Endothelial cell of umbilical vein (primary cell): Measurements from ENCODE around the gene ROCK2. TPM values are rescaled to one million over a fixed set of nuclear protein-coding genes. Genes with fewer than 3 reads are reported as not detected.

Experiments
- BruUV-seq: library from RNA; stranded (reverse); fragments of 400-500 nt; replicated peaks from 2 replicates; lab custom pipeline; 2021; lab: Mats Ljungman, UMichigan
- CTCF ChIA-PET: fragments of 300-600, 350-600 bp; sonication (Branson Sonifier 250); formaldehyde crosslinking; loops from one replicate; lab custom pipeline; 2021; ENCODE audit warnings: antibody characterized with exemption, inconsistent platforms; lab: Charles Lee
- POLR2A ChIA-PET: fragments of 300-600, 350-600 bp; sonication (Branson Sonifier 250); formaldehyde crosslinking; loops from one replicate; lab custom pipeline; 2021; ENCODE audit warnings: antibody characterized with exemption, inconsistent platforms; lab: Charles Lee
- DNase-seq: peaks from one replicate; pipeline ENCODE4 v3.0.0-alpha.2; 2011; ENCODE audit warnings: low read depth, low spot score
- FAIRE-seq: peaks from 2 replicates; lab custom pipeline; 2011; peaks lifted over from hg19 to GRCh38; lab: Jason Lieb, UNC
- H2AFZ ChIP-seq: 2 replicates; pipeline ENCODE4 v1.6.0; 2012; ENCODE audit warnings: low read depth, low read length, control low read depth, inconsistent platforms
- H3K27ac ChIP-seq: 2 replicates; pipeline ENCODE4 v1.5.1; 2011; ENCODE audit warnings: low read depth, mild to moderate bottlenecking, control low read depth, low read length, moderate library complexity; ENCODE audit not compliant: insufficient read depth
- H3K27me3 ChIP-seq, 2 experiments: 2 replicates each; pipeline versions ENCODE4 v1.6.0 to v1.6.1; 2011; ENCODE audit warnings: low read length in 2 of 2, mixed read lengths in 1 of 2; ENCODE audit not compliant: control insufficient read depth in 2 of 2, insufficient read depth in 2 of 2
- H3K36me3 ChIP-seq, 2 experiments: 2 replicates in 1 of 2; 3 replicates in 1 of 2; pipeline ENCODE4 v1.5.1; 2011; ENCODE audit warnings: low read length in 2 of 2, mild to moderate bottlenecking in 1 of 2, moderate library complexity in 1 of 2; ENCODE audit not compliant: control insufficient read depth in 2 of 2, insufficient read depth in 2 of 2; ENCODE audit errors: extremely low read depth in 1 of 2
- H3K4me1 ChIP-seq: 3 replicates; pipeline ENCODE4 v1.5.1; 2011; ENCODE audit warnings: mild to moderate bottlenecking, low read length; ENCODE audit not compliant: control insufficient read depth, insufficient read depth; ENCODE audit errors: extremely low read depth
- H3K4me2 ChIP-seq: 2 replicates; pipeline ENCODE4 v1.6.1; 2011; ENCODE audit warnings: low read length, control low read depth, mixed read lengths; ENCODE audit not compliant: insufficient read depth
- H3K4me3 ChIP-seq, 3 experiments: fragments of 200-600 bp in 1 of 3; sonication (generic), shearing (Covaris generic) in 1 of 3; replicated peaks in 1 of 3; 2 replicates each; pipeline ENCODE4 v1.5.1; 2011 to 2016; ENCODE audit warnings: control low read depth in 3 of 3, low read length in 3 of 3, mild to moderate bottlenecking in 2 of 3, inconsistent platforms in 1 of 3, low read depth in 1 of 3, moderate library complexity in 1 of 3; ENCODE audit not compliant: insufficient read depth in 1 of 3
- H3K79me2 ChIP-seq: 2 replicates; pipeline ENCODE4 v1.6.0; 2012; ENCODE audit warnings: low read length, inconsistent platforms; ENCODE audit not compliant: control insufficient read depth, insufficient read depth
- H3K9ac ChIP-seq: replicated peaks from 2 replicates; pipeline ENCODE3; 2011; ENCODE audit warnings: low read length, control low read depth; ENCODE audit not compliant: insufficient read depth; ENCODE audit errors: extremely low read depth
- H3K9me1 ChIP-seq: replicated peaks from 3 replicates; pipeline ENCODE4 v1.6.0; 2011; ENCODE audit warnings: mild to moderate bottlenecking, low read length; ENCODE audit not compliant: control insufficient read depth, insufficient read depth; ENCODE audit errors: extremely low read depth
- H3K9me3 ChIP-seq: replicated peaks from 2 replicates; pipeline ENCODE4 v1.5.1; 2012; ENCODE audit warnings: low read length, inconsistent platforms; ENCODE audit not compliant: control insufficient read depth, insufficient read depth
- H4K20me1 ChIP-seq: replicated peaks from 2 replicates; pipeline ENCODE3; 2011; ENCODE audit warnings: mild to moderate bottlenecking, low read length; ENCODE audit not compliant: control insufficient read depth, insufficient read depth; ENCODE audit errors: extremely low read depth
- EZH2 ChIP-seq: IDR thresholded peaks from 2 replicates; pipeline ENCODE4 v1.6.1; 2012; ENCODE audit warnings: borderline replicate concordance, low read depth, mild to moderate bottlenecking, moderate library complexity, low read length, inconsistent platforms; ENCODE audit not compliant: severe bottlenecking
- FOS ChIP-seq: IDR thresholded peaks from 2 replicates; pipeline ENCODE4 v1.6.1; 2011; ENCODE audit warnings: mild to moderate bottlenecking, low read length, moderate library complexity, borderline replicate concordance; ENCODE audit not compliant: insufficient read depth
- GATA2 ChIP-seq: IDR thresholded peaks from 2 replicates; pipeline ENCODE4 v1.7.0; 2011; ENCODE audit warnings: low read depth, mild to moderate bottlenecking, moderate library complexity, mixed read lengths, low read length; ENCODE audit not compliant: insufficient read length, insufficient read depth
- JUN ChIP-seq: IDR thresholded peaks from 2 replicates; pipeline ENCODE4 v1.6.1; 2011; ENCODE audit warnings: borderline replicate concordance, low read depth; ENCODE audit not compliant: insufficient read length, insufficient read depth
- MYC ChIP-seq: IDR thresholded peaks from one replicate; pipeline ENCODE4 v1.6.1; 2011; ENCODE audit warnings: mild to moderate bottlenecking, low read depth, low read length
- POLR2A ChIP-seq: IDR thresholded peaks from 2 replicates; pipeline ENCODE4 v1.6.1; 2012; ENCODE audit warnings: low read depth, mild to moderate bottlenecking, control low read depth, low read length
- POLR2AphosphoS5 ChIP-seq: IDR thresholded peaks from 2 replicates; pipeline ENCODE4 v1.6.1; 2012; ENCODE audit warnings: low read depth, mild to moderate bottlenecking, control low read depth, low read length, moderate library complexity; ENCODE audit not compliant: insufficient read depth
- dilution Hi-C: fragments of 300-500 bp; cut with MboI; formaldehyde crosslinking; loops from one replicate; pipeline ENCODE4 v1.15.0; 2019; ENCODE audit warnings: low sequenced_read_pairs; ENCODE audit not compliant: extremely low pct_ligation_motif_present
- intact Hi-C: fragments of 100-400 bp; cut with micrococcal nuclease; formaldehyde crosslinking; loops from one replicate; pipeline ENCODE4 v1.10.0; 2022
- polyA plus RNA-seq, 4 experiments: library from polyadenylated mRNA; depleted of rRNA in 3 of 4; stranded (reverse) in 3 of 4; unstranded in 1 of 4; fragments of >200 nt; gene quantifications; 2 replicates each; pipeline versions ENCODE4 v1.2.1 to v1.2.3, GENCODE V29; 2011 to 2012; ENCODE audit warnings: missing spikeins in 1 of 4
- total RNA-seq: library from RNA; stranded (reverse); gene quantifications from 2 replicates; pipeline ENCODE4 v1.2.3, GENCODE V29; 2021
- TF ChIP-seq, protein P1 (sequence below): IDR thresholded peaks from 2 replicates; pipeline ENCODE4 v1.6.1; 2011; ENCODE audit not compliant: insufficient read depth, insufficient read length
- TF ChIP-seq, protein P2 (sequence below), 2 donors: IDR thresholded peaks; 1 replicate in 1 of 2; 2 replicates in 1 of 2; pipeline ENCODE4 v1.5.1; 2011; ENCODE audit warnings: low read length in 2 of 2, mild to moderate bottlenecking in 2 of 2, moderate library complexity in 2 of 2, control low read depth in 1 of 2, inconsistent platforms in 1 of 2, low read depth in 1 of 2; ENCODE audit not compliant: insufficient read depth in 1 of 2; ENCODE audit errors: extremely low read depth in 1 of 2

Gene ROCK2
- total and polyA plus RNA-seq, 2 donors (not counting 3 experiments of a cell fraction or from before 2014, with no cell fraction given) = 5.2 to 56.5 TPM

DNA sequence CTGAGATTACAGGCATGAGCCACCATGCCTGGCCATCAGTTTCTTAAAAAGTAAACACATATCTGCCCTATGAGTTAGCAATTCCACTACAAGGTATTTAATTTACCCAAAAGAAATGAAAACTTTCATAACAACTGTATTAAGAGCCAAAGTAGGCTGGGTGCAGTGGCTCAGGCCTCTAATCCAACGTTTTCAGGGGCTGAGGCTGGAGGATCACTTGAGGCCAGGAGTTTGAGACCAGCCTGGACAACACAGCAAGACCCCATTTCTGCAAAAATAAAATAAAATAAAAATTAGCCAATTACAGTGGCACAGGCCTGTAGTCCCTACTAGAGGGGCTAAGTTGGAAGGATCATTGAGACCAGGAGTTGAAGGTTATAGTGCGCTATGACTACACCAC lies 6.5 kb downstream of the ROCK2 start:
- Histone ChIP-seq H3K9me3 (no peaks in the 10 kb centered on the region), H4K20me1 (peaks cover 17% of the 10 kb centered on the region), H3K27me3 (no peaks in the 10 kb centered on the region), H3K4me1 (peaks cover 13% of the 10 kb centered on the region), H2AFZ (no peak overlapping the region), H3K9me1 (no peaks in the 10 kb centered on the region), H3K9ac (no peak overlapping the region), H3K36me3 (no peaks in the 10 kb centered on the region), H3K27ac (no peak overlapping the region), H3K4me2 (no peak overlapping the region), H3K4me3 (no peak overlapping the region), H3K79me2 (peaks cover 99% of the 10 kb centered on the region)
- DNase-seq (no peak), FAIRE-seq (no peak)
- no TSS peak for BruUV-seq
- ChIA-PET POLR2A (no interaction called here), CTCF (no interaction called here)
- dilution Hi-C loops (no loop called here), intact Hi-C loops (no loop called here)
- no peak for TF ChIP-seq GATA2
- no peak for TF ChIP-seq JUN
- no peak for TF ChIP-seq FOS

DNA sequence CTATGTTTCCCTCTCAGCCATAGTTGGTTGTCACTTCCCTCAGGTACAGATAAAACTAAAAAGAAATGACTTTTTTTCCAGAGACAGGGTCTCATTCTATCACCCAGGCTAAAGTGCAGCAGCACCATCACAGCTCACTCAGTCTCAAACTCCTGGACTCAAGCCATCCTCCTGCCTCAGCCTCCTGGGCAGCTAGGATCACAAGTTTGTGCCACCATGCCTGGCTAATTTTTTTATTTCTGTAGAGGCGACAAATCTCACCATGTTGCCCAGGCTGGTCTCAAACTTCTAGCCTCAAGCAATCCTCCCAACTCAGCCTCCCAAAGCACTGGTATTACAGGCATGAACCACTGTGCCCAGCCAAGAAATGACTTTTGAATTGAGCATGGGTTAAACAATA lies 8.2 kb downstream of the ROCK2 start:
- Histone ChIP-seq H3K27me3 (no peaks in the 10 kb centered on the region), H3K9me1 (peaks cover 2% of the 10 kb centered on the region), H3K9me3 (no peaks in the 10 kb centered on the region), H3K4me3 (no peak overlapping the region), H3K4me2 (no peak overlapping the region), H3K9ac (no peak overlapping the region), H4K20me1 (peaks cover 13% of the 10 kb centered on the region), H3K36me3 (no peaks in the 10 kb centered on the region), H2AFZ (no peak overlapping the region), H3K27ac (no peak overlapping the region), H3K79me2 (peaks cover 99% of the 10 kb centered on the region), H3K4me1 (peaks cover 3% of the 10 kb centered on the region)
- TF ChIP-seq, protein P1, sequence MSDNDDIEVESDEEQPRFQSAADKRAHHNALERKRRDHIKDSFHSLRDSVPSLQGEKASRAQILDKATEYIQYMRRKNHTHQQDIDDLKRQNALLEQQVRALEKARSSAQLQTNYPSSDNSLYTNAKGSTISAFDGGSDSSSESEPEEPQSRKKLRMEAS = no peak
- no peak for TF ChIP-seq GATA2
- no peak for TF ChIP-seq POLR2A
- TF ChIP-seq POLR2AphosphoS5 = no peak
- no peak for TF ChIP-seq EZH2
- TF ChIP-seq, protein P2, sequence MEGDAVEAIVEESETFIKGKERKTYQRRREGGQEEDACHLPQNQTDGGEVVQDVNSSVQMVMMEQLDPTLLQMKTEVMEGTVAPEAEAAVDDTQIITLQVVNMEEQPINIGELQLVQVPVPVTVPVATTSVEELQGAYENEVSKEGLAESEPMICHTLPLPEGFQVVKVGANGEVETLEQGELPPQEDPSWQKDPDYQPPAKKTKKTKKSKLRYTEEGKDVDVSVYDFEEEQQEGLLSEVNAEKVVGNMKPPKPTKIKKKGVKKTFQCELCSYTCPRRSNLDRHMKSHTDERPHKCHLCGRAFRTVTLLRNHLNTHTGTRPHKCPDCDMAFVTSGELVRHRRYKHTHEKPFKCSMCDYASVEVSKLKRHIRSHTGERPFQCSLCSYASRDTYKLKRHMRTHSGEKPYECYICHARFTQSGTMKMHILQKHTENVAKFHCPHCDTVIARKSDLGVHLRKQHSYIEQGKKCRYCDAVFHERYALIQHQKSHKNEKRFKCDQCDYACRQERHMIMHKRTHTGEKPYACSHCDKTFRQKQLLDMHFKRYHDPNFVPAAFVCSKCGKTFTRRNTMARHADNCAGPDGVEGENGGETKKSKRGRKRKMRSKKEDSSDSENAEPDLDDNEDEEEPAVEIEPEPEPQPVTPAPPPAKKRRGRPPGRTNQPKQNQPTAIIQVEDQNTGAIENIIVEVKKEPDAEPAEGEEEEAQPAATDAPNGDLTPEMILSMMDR (IDR thresholded peaks at IDR 0.05; ENCODE audit: extremely low read depth in 1 of 2, insufficient read depth in 1 of 2, low read depth in 1 of 2, low read length in 2 of 2) = no peak
- TF ChIP-seq JUN = no peak
- no peak for TF ChIP-seq FOS
- TF ChIP-seq MYC = no peak
- ChIA-PET POLR2A (no interaction called here), CTCF (interaction anchor here (1.4 kb wide), 1 partner anchor 10 kb away, joined by 6 read pairs; no protein-coding TSS in a partner anchor)
- FAIRE-seq (no peak), DNase-seq (no peak)
- BruUV-seq = no TSS peak
- intact Hi-C loops (no loop called here), dilution Hi-C loops (no loop called here)
